Gastroesophageal sphincter (tissue), 3 donors: ENCODE data around the gene C10orf71.

Experiments
- EP300 ChIP-seq: sonication (generic); formaldehyde crosslinking; IDR thresholded peaks from one replicate; pipeline ENCODE4 v1.6.1; 2017; ENCODE audit warnings: antibody characterized with exemption, mild to moderate bottlenecking
- POLR2A ChIP-seq, 2 donors: fragments of 450-650 bp; IDR thresholded peaks; one replicate each; pipeline ENCODE4 v1.6.1; 2017; ENCODE audit warnings: antibody characterized with exemption in 2 of 2, mild to moderate bottlenecking in 2 of 2, moderate library complexity in 1 of 2
- TF ChIP-seq, protein P1 (sequence below), 4 experiments: fragments of 200-600 bp in 2 of 4; fragments of 450-650 bp in 2 of 4; sonication (generic) in 1 of 4; IDR thresholded peaks; one replicate each; pipeline ENCODE4 v1.5.1; 2017 to 2019; ENCODE audit warnings: antibody characterized with exemption in 4 of 4, mild to moderate bottlenecking in 2 of 4, moderate library complexity in 2 of 4

DNA sequence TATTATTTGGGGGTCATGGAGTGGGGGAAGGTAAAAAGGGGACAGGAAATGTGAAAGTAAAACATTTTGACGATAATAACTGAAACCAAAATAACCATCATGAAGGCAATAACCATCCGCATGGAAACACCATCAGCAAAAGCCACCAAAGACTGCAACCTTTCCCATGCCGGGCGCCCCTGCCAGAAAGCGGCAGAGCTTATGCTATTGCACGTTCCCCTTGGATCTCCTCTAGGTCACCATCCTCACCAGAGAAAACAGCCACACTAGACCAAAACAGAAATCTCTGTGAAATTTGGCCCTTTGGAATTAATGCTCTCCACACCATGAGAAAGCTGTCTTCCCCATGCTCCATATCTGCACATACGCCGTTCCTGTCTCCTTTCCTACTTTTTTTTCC, 65.8 kb downstream of the C10orf71 start:
- TF ChIP-seq, protein P1, sequence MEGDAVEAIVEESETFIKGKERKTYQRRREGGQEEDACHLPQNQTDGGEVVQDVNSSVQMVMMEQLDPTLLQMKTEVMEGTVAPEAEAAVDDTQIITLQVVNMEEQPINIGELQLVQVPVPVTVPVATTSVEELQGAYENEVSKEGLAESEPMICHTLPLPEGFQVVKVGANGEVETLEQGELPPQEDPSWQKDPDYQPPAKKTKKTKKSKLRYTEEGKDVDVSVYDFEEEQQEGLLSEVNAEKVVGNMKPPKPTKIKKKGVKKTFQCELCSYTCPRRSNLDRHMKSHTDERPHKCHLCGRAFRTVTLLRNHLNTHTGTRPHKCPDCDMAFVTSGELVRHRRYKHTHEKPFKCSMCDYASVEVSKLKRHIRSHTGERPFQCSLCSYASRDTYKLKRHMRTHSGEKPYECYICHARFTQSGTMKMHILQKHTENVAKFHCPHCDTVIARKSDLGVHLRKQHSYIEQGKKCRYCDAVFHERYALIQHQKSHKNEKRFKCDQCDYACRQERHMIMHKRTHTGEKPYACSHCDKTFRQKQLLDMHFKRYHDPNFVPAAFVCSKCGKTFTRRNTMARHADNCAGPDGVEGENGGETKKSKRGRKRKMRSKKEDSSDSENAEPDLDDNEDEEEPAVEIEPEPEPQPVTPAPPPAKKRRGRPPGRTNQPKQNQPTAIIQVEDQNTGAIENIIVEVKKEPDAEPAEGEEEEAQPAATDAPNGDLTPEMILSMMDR (IDR thresholded peaks at IDR 0.05): no peak
- no peak for TF ChIP-seq POLR2A (IDR thresholded peaks at IDR 0.05)
- TF ChIP-seq EP300: no peak
